ENCODE data around the gene KLHL18. TPM values are rescaled to one million over a fixed set of nuclear protein-coding genes. Genes with fewer than 3 reads are reported as not detected.
A peak's percentile ranks its signal among the peaks of the same experiment; 100 is the strongest.

The KLHL18 gene
- polyA plus RNA-seq, 3 donors: 43.4 to 63.3 (median 45.3) TPM

GRCh38 chr3:47381317-47382157, 98.8 kb downstream of the KLHL18 start:
- H3K36me3 Mint-ChIP-seq: peaks cover 11 to 22% of the 10 kb centered on the region in 2 donors
- H3K4me2 ChIP-seq (replicated peaks; ENCODE audit: extremely low read depth, low read length, poor library complexity, severe bottlenecking): peak overlapping the region; percentile 97
- peak overlapping the region; percentile 88 for H2AFZ ChIP-seq (ENCODE audit: insufficient read depth, low read depth, low read length, poor library complexity, severe bottlenecking)
- H3K36me3 ChIP-seq (replicated peaks in 1 of 2; ENCODE audit: control insufficient read depth in 1 of 2, insufficient read depth in 2 of 2, low read length in 2 of 2): peaks cover 2 to 19% of the 10 kb centered on the region in 2 donors
- TF ChIP-seq CTCF (IDR thresholded peaks at IDR 0.05): no peak
- H4K20me1 ChIP-seq (ENCODE audit: insufficient read depth, low read length): peaks cover 53% of the 10 kb centered on the region
- intact Hi-C loops (cut with micrococcal nuclease): loop anchor here (2.0 to 10.0 kb wide), 2 partner anchors 97 to 99 kb away; partner anchors contain the start of genes KIF9 (in 2 of the 2) and KLHL18 (in 2 of the 2)
- H3K4me1 Mint-ChIP-seq: peaks cover 57% of the 10 kb centered on the region
- H3K27me3 Mint-ChIP-seq (ENCODE audit: low read depth in 3 of 3): peaks cover 0 to 2% (median 0%) of the 10 kb centered on the region in 3 donors
- H3K4me3 ChIP-seq (replicated peaks in 1 of 3; ENCODE audit: low read depth in 2 of 3, low read length in 3 of 3): peak overlapping the region; percentile 92 to 99 (median 94)
- peaks cover 42 to 49% of the 10 kb centered on the region in 2 donors for H3K4me1 ChIP-seq (ENCODE audit: control insufficient read depth in 1 of 2, insufficient read depth in 2 of 2, low read length in 2 of 2)
- peak overlapping the region; percentile 98 to 100 (median 99) for H3K27ac Mint-ChIP-seq
- H3K9me3 Mint-ChIP-seq: no peaks in the 10 kb centered on the region
- peak overlapping the region; percentile 97 to 98 for H3K27ac ChIP-seq (ENCODE audit: low read depth in 1 of 2, low read length in 2 of 2)
- H3K9ac ChIP-seq (ENCODE audit: insufficient read depth, low read length, poor library complexity, severe bottlenecking): peak overlapping the region; percentile 93
- H3K4me3 Mint-ChIP-seq: peak overlapping the region; percentile 97 to 99
- H3K79me2 ChIP-seq (ENCODE audit: insufficient read depth, low read length): peaks cover 78% of the 10 kb centered on the region
- H3K27me3 ChIP-seq (ENCODE audit: control insufficient read depth in 2 of 2, insufficient read depth in 2 of 2, low read length in 2 of 2): no peaks in the 10 kb centered on the region
- WGBS (ENCODE audit: insufficient coverage): 7% methylated on average over 38 of the region's 44 CpGs
- no peaks in the 10 kb centered on the region for H3K9me3 ChIP-seq (replicated peaks in 1 of 2; ENCODE audit: control insufficient read depth in 1 of 2, insufficient read depth in 1 of 2, low read length in 2 of 2)
- peak; percentile 65 to 87 (median 76) for DNase-seq

- H3K27me3 Mint-ChIP-seq (ENCODE audit: low read depth in 3 of 3): no peaks in the 10 kb centered on the region
- Histone ChIP-seq H3K36me3 (replicated peaks in 1 of 2; ENCODE audit: control insufficient read depth in 1 of 2, insufficient read depth in 2 of 2, low read length in 2 of 2) (peaks cover 11 to 47% of the 10 kb centered on the region in 2 donors), H3K4me3 (replicated peaks in 1 of 3; ENCODE audit: low read depth in 2 of 3, low read length in 3 of 3) (no peak overlapping the region), H3K9me3 (replicated peaks in 1 of 2; ENCODE audit: control insufficient read depth in 1 of 2, insufficient read depth in 1 of 2, low read length in 2 of 2) (no peaks in the 10 kb centered on the region), H3K79me2 (ENCODE audit: insufficient read depth, low read length) (peaks cover 98% of the 10 kb centered on the region), H2AFZ (ENCODE audit: insufficient read depth, low read depth, low read length, poor library complexity, severe bottlenecking) (no peak overlapping the region), H4K20me1 (ENCODE audit: insufficient read depth, low read length) (peaks cover 82% of the 10 kb centered on the region), H3K4me2 (replicated peaks; ENCODE audit: extremely low read depth, low read length, poor library complexity, severe bottlenecking) (no peak overlapping the region), H3K27ac (ENCODE audit: low read depth in 1 of 2, low read length in 2 of 2) (no peak overlapping the region), H3K27me3 (ENCODE audit: control insufficient read depth in 2 of 2, insufficient read depth in 2 of 2, low read length in 2 of 2) (no peaks in the 10 kb centered on the region), H3K9ac (ENCODE audit: insufficient read depth, low read length, poor library complexity, severe bottlenecking) (no peak overlapping the region), H3K4me1 (ENCODE audit: control insufficient read depth in 1 of 2, insufficient read depth in 2 of 2, low read length in 2 of 2) (peaks cover 20% of the 10 kb centered on the region in 2 donors)
- TF ChIP-seq CTCF (IDR thresholded peaks at IDR 0.05): no peak
- no peaks in the 10 kb centered on the region for H3K9me3 Mint-ChIP-seq
- intact Hi-C loops (cut with micrococcal nuclease): loop anchor here in 1 of 2 donors (10.0 kb wide), 1 partner anchor 100 kb away; the partner anchor contains the start of genes KIF9 and KLHL18
- no peak overlapping the region for H3K4me3 Mint-ChIP-seq
- H3K27ac Mint-ChIP-seq: peak overlapping the region in 5 of 7 donors; percentile 10 to 49 (median 35)
- no peak for DNase-seq
- H3K4me1 Mint-ChIP-seq: peaks cover 32% of the 10 kb centered on the region
- H3K36me3 Mint-ChIP-seq: peaks cover 22 to 43% of the 10 kb centered on the region in 2 donors
- 83% methylated on average over 1 of the region's 4 CpGs for WGBS (ENCODE audit: insufficient coverage)
Observed at GRCh38 chr3:47384425-47384824, 101.7 kb downstream of the KLHL18 start.
